Hepatocyte (in vitro differentiated cells): ENCODE results near the gene PDE4DIP. TPM values are rescaled to one million over a fixed set of nuclear protein-coding genes. Genes with fewer than 3 reads are reported as not detected.
"Not testable (repeated sequence)": the region's sequence is repeated elsewhere in the genome, so short reads cannot be mapped to it uniquely, and the experiment has no call there.

ENCODE experiments used
- DNase-seq: peaks from one replicate; pipeline ENCODE4 v3.0.0-alpha.2; 2016; ENCODE audit warnings: low spot score
- H2AFZ ChIP-seq: fragments of 200-600 bp; sonication (generic); 2 replicates; pipeline ENCODE4 v1.6.0; 2016; ENCODE audit warnings: antibody characterized with exemption, mild to moderate bottlenecking
- H3K27ac ChIP-seq: fragments of 200-600 bp; sonication (generic); 2 replicates; pipeline ENCODE4 v1.5.1; 2016; ENCODE audit warnings: mild to moderate bottlenecking
- H3K27me3 ChIP-seq: fragments of 200-600 bp; sonication (generic); 2 replicates; pipeline ENCODE4 v1.6.1; 2016
- H3K36me3 ChIP-seq: fragments of 200-600 bp; sonication (generic); replicated peaks from 2 replicates; pipeline ENCODE4 v1.5.1; 2016; ENCODE audit warnings: low read depth; ENCODE audit not compliant: insufficient read depth
- H3K4me1 ChIP-seq: fragments of 200-600 bp; sonication (generic); 2 replicates; pipeline ENCODE4 v1.5.1; 2016; ENCODE audit warnings: mild to moderate bottlenecking, moderate library complexity; ENCODE audit not compliant: insufficient read depth
- H3K4me2 ChIP-seq: fragments of 200-600 bp; sonication (generic); 2 replicates; pipeline ENCODE4 v1.6.0; 2016
- H3K4me3 ChIP-seq: fragments of 200-600 bp; sonication (generic); 2 replicates; pipeline ENCODE4 v1.5.1; 2016; ENCODE audit warnings: mild to moderate bottlenecking
- H3K79me2 ChIP-seq: fragments of 200-600 bp; sonication (generic); 2 replicates; pipeline ENCODE4 v1.6.0; 2017; ENCODE audit warnings: mild to moderate bottlenecking
- H3K9me2 ChIP-seq: fragments of 200-600 bp; sonication (generic); replicated peaks from 2 replicates; pipeline ENCODE4 v1.6.0; 2017; ENCODE audit warnings: mild to moderate bottlenecking; ENCODE audit not compliant: insufficient read depth
- H3K9me3 ChIP-seq: fragments of 200-600 bp; sonication (generic); 2 replicates; pipeline ENCODE4 v1.5.1; 2016; ENCODE audit warnings: low read depth, mild to moderate bottlenecking
- H4K20me1 ChIP-seq: fragments of 200-600 bp; sonication (generic); 2 replicates; pipeline ENCODE4 v1.6.0; 2016; ENCODE audit warnings: mild to moderate bottlenecking; ENCODE audit not compliant: insufficient read depth, poor library complexity, severe bottlenecking
- WGBS: methylation state at CpG from one replicate; pipeline ENCODE4 v1.1.6; 2016; ENCODE audit warnings: low lambda C conversion rate; ENCODE audit errors: missing lambda C conversion rate; 5-methylcytosine and 5-hydroxymethylcytosine counted together
- polyA plus RNA-seq: library from polyadenylated mRNA; unstranded; fragments of >200 nt; fragmentation: Nextera tagmentation; extraction: Ambion mirVana; gene quantifications from 2 replicates; pipeline ENCODE4 v1.2.1, GENCODE V29; 2016
- total RNA-seq: library from RNA; depleted of rRNA; stranded (reverse); fragments of >200 nt; gene quantifications from 2 replicates; pipeline ENCODE4 v1.2.3, GENCODE V29; 2014

PDE4DIP gene
- total and polyA plus RNA-seq, 2 experiments from 2014 or later: 45.7 to 51.4 TPM

DNA sequence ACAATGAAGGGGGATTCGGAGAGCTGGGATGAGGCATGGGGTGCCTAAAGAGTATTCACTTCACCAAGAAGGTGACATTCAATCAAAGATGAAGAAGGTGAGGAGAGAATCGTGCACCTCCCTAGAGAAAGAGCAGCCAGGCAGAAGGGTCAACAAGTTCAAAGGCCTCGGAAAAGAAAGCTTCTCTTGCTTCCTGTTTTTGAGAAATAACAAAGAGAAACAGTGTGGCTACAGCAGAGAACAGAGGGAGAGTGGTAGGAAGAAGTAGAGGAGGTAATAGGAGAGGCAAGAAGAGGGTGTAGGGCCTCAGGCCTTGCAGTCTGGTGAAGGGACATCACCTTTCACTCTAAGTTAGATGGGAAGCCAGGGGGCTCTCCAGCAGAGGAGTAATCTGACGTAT lies 41.0 kb downstream of the PDE4DIP start:
- H3K79me2 ChIP-seq, H3K27ac ChIP-seq, H3K9me2 ChIP-seq, DNase-seq, H4K20me1 ChIP-seq, H3K4me2 ChIP-seq, H3K9me3 ChIP-seq, H3K27me3 ChIP-seq, H3K4me3 ChIP-seq, H3K4me1 ChIP-seq, H2AFZ ChIP-seq, H3K36me3 ChIP-seq: not testable (repeated sequence)
- WGBS: 93% methylated on average over 2 of the region's 4 CpGs

DNA sequence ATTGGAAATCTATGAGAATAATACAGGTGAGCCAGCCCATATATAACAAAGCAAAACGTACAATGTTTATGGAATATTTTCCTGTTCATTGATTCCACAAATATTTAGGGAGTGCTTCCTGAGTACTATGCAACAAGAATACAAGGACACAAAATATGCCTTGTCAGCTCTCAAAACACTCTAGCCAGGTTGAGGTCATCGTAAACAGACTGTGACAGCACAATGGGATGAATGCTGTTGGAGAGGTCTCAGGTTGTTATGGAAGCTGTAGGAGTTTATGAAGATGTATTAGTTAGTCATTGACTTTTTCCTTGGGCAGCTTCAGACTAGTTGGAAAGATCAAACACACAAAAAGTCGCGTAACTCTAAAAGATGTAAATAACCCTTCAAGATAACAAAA lies 42.1 kb downstream of the PDE4DIP start:
- H3K4me1 ChIP-seq, H3K4me3 ChIP-seq, H3K4me2 ChIP-seq, H3K27ac ChIP-seq, H3K27me3 ChIP-seq, DNase-seq, H3K9me3 ChIP-seq, H3K36me3 ChIP-seq, H4K20me1 ChIP-seq, H3K79me2 ChIP-seq, H2AFZ ChIP-seq, H3K9me2 ChIP-seq: not testable (repeated sequence)
- WGBS: no CpG with 5 or more reads among the region's 4 CpGs

DNA sequence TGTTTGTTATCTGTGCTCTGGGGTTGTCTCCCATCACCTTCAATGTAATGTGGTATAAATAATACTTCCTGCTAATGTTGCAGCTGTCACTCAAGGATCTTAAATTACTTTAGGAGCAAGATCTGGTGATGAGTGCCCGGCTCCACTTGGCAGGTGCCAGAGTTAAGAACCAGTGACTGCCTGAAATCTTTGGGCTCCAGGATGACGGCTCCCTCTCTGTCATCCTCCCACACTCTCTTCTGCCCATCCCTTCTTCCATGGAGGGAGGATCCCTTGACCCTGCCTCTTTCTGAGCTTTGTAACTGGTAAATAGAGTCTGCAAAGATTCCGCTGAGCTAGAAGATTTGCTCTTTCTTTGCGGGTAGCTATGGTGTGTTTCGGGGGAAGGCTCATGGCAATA lies 44.4 kb downstream of the PDE4DIP start:
- H4K20me1 ChIP-seq, H3K4me3 ChIP-seq, H3K9me3 ChIP-seq, DNase-seq, H3K79me2 ChIP-seq, H2AFZ ChIP-seq, H3K4me2 ChIP-seq, H3K9me2 ChIP-seq, H3K27ac ChIP-seq, H3K36me3 ChIP-seq, H3K4me1 ChIP-seq, H3K27me3 ChIP-seq: not testable (repeated sequence)
- WGBS: no CpG with 5 or more reads among the region's 5 CpGs

DNA sequence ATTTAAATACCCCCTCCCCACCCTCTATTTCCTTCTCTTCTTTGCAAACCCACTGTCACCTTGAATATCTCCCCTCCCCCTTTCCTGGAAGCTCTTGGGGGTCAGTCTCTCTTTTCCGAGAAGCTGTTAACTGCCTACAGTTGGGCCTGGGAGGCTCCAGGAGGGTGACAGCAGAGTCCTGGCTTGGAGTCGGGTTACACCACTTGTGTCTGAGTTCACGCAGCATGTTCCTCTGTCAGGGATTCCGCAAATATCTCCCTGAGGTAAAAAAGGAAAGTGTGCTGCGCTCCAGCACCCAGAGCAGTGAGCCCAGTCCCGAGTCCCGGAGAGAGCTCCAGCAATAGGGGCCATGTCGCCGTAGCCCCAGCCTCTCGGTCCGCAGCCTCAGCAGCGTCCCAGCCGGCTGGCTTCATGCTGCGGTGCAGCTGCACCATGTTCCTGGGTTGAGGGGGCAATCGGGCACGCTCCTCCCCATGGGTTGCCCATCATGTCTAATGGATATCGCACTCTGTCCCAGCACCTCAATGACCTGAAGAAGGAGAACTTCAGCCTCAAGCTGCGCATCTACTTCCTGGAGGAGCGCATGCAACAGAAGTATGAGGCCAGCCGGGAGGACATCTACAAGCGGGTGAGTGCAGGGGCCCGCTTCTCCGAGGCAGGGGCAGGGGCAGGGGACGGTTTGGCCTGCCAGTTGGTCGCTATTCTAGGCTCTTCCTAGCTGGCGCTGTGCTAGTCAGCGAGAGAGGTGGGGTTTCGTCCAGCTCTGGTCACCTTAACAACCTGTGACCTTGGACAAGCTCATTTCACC lies 45.2 kb downstream of the PDE4DIP start:
- H3K4me3 ChIP-seq, H3K9me2 ChIP-seq, DNase-seq, H4K20me1 ChIP-seq, H2AFZ ChIP-seq, H3K27me3 ChIP-seq, H3K36me3 ChIP-seq, H3K4me1 ChIP-seq, H3K27ac ChIP-seq, H3K9me3 ChIP-seq, H3K79me2 ChIP-seq, H3K4me2 ChIP-seq: not testable (repeated sequence)
- 60% methylated on average over 3 of the region's 28 CpGs for WGBS

DNA sequence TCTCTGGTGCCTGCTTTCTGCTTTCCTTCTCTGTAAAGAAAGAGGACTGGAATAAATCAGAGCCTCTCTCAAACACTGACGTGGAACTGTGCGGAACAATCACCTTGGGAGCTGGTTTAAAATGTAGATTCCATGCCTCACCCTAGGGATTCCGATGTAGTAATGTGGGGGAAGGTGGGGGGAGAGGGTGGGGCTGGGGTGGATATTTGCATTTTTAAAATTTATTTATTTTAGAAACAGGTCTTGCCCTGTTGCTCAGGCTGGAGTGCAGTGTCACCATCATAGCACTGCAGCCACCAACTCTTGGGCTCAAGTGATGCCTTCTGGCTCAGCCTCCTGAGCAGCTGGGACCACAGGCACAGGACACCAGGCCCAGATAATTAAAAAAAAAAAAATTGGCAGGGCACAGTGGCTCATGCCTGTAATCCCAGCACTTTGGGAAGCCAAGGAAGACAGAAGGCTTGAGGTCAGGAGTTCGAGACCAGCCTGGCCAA lies 45.9 kb downstream of the PDE4DIP start:
- not testable (repeated sequence) for H3K27me3 ChIP-seq, H3K79me2 ChIP-seq, H3K9me2 ChIP-seq, H3K9me3 ChIP-seq, H3K4me3 ChIP-seq, H3K36me3 ChIP-seq, H3K4me2 ChIP-seq, H3K4me1 ChIP-seq, H4K20me1 ChIP-seq, H3K27ac ChIP-seq, DNase-seq, H2AFZ ChIP-seq
- no CpG with 5 or more reads among the region's 4 CpGs for WGBS

DNA sequence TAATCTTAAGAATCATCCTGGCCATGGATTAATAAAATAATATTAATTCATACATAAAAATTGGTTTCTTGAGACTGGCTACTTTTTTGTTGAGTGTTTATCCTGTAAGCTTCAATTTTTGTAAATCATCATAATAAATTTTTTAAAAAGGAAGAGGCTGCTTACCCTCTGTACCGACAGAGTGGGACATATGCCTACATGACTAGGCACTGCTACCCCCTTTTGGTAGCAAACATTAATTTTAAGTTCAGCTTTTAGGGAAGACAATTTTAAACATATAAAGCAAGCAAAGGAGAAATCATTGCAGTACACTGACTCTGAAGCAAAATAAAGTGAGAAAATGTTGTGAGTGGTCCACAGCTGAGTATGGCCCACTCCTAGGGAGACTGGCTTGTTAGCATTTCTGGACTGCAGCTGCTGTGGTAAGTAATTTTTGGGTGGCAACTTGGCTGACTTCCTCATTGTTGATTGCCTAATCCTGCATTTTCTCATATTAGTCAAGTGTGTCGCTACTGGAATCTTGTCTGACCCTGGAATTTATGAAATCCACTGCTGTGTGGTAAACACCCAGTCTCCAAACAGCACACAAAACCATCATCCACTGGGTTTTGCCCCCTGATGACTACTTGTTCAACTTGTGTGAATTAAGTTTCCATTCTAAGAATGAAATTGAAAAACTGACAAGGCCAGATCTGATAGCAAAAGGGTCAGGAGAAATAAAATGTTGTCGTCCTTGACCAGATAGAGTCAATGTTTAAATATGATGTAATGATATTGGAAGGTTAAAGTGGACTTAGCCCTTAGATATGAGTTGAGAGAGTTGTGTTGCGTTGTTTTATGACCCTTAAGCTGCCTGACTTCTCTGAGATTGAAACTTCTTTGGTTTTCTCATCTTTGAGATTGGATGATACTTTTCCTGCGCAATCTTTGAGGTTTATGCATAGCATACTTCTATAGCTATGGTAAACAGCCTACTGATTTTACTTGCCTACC lies 50.4 kb downstream of the PDE4DIP start:
- not testable (repeated sequence) for H3K9me2 ChIP-seq, H3K36me3 ChIP-seq, H4K20me1 ChIP-seq, H3K4me1 ChIP-seq, H3K4me3 ChIP-seq, H3K27me3 ChIP-seq, H2AFZ ChIP-seq, DNase-seq, H3K27ac ChIP-seq, H3K9me3 ChIP-seq, H3K4me2 ChIP-seq, H3K79me2 ChIP-seq
- no CpG with 5 or more reads among the region's 5 CpGs for WGBS

DNA sequence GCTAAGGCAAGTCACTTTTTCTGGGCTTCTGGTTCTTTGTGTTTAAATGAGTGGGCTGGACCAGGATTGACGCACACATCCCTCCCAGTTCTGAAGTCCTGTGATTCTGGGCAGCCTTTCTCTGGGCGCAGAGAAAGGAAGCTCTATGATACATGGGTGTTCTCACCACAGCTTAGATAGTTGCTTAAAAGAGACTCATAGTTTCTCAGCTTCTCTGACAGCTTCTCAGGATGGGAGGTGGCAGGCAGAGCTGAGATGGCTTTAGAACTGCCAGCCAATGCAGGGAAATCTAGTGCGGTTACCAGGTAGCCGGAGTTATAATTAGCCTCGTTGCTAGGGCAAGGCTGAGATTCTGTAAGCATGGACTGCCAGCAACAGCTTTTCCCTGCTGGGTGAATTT lies 55.8 kb downstream of the PDE4DIP start:
- H3K9me2 ChIP-seq, H3K79me2 ChIP-seq: not testable (repeated sequence)
- no CpG with 5 or more reads among the region's 5 CpGs for WGBS

DNA sequence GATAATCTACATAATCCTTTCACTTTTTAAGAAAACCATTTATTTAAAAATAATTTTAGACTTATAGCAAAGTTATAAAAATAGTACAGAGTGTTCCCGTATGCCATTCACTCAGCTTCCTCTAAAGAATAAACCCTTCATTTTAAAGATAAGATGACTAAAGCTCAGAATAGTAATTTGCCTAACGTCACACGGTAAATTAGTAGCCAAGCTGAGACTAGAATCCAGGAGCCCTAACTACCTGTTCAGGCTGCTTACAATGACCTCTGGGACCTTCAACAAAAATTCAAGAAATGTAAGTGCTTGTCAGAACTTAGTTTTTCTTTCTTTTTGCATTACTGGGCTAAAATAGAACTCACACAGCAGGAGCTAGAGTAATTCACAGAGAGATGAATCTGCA lies 56.5 kb downstream of the PDE4DIP start:
- H3K79me2 ChIP-seq, H3K9me3 ChIP-seq, H3K4me3 ChIP-seq, DNase-seq, H3K4me2 ChIP-seq, H4K20me1 ChIP-seq, H3K9me2 ChIP-seq, H3K4me1 ChIP-seq, H3K36me3 ChIP-seq, H2AFZ ChIP-seq, H3K27me3 ChIP-seq, H3K27ac ChIP-seq: not testable (repeated sequence)
- no CpG with 5 or more reads among the region's 3 CpGs for WGBS

More for the DNA sequence above, 55.8 kb downstream of the PDE4DIP start:
- not testable (repeated sequence) for H3K4me3 ChIP-seq, H3K9me3 ChIP-seq, H3K4me1 ChIP-seq, H4K20me1 ChIP-seq, H2AFZ ChIP-seq, H3K27me3 ChIP-seq, H3K4me2 ChIP-seq, DNase-seq, H3K36me3 ChIP-seq, H3K27ac ChIP-seq
